KBM-7 (cell line): ENCODE measurements around the gene C6orf62.

Experiments used
- DNase-seq: peaks from one replicate; pipeline ENCODE4 v3.0.0-alpha.2; 2015
- in situ Hi-C: fragments of 300-500 bp; cut with MboI; formaldehyde crosslinking; loops from 2 replicates; pipeline ENCODE4 v1.14.3; 2020; ENCODE audit warnings: low sequenced_read_pairs, low pct_unique_long_range_greater_than_20kb, mixed read lengths

The C6orf62 gene

DNA sequence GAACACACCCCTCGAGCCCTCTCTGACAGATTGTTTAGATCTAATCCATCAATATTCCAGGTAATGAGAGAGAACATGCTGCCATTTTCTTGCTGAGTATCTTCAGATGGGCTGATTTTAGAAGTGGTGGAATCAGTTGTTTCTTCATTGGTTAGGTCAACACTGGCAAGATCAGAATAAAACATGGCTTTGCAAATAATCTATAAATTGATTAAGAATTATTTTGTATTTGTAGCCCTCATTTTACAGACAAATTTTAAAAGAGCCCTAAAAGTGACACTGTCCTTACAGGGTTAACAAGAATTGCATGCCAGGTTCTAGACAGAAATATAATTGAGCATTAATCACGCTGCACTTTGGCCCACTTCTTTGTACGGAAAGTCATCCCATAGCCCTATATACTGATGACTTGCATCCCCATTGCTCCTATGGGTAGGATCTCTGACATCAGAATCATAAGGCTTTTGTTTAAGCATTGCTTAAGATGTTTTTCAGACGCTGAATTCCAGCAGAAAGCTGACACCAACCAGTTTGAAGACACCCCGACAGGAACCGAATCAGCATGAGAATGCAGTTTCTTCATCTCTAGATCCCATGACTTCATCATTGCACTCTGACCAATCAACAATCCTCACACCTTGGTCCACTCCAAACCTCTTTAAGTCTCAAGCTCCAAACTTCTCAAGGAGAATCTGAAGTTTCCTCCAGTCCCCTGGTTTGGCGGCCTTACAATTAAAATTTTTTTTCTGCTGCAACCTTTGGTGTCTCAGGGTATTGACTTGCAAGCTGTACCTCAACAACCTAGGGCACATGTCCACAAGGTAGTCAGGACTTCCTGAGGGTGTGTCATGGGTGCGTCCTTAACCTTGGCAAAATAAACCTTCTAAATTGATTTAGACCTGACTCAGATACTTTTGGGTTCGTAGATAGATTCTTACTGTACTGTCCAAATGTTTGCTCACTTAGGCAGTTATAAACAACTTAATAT lies 60.1 kb downstream of the C6orf62 start:
- DNase-seq, result no peak
- in situ Hi-C loops, result no loop called here

- DNase-seq, result no peak
These were observed 63.7 kb downstream of the C6orf62 start for GRCh38 chr6:24655215-24655614.

More at GRCh38 chr6:24655215-24655614, 63.7 kb downstream of the C6orf62 start:
- in situ Hi-C loops, result no loop called here
